Parathyroid adenoma (tissue), 2 donors: ENCODE data around the gene GLI3.

Experiments used
- H2AFZ ChIP-seq: fragments of 300-600 bp; sonication (generic); one replicate; pipeline ENCODE4 v1.7.0; 2017; ENCODE audit warnings: antibody characterized with exemption, mild to moderate bottlenecking
- H3K27ac ChIP-seq: fragments of 300-600 bp; sonication (generic); one replicate; pipeline ENCODE4 v1.7.0; 2017
- H3K27me3 ChIP-seq: fragments of 300-600 bp; sonication (generic); one replicate; pipeline ENCODE4 v1.7.0; 2017; ENCODE audit warnings: low read length; ENCODE audit not compliant: control insufficient read depth, insufficient read depth
- H3K36me3 ChIP-seq: fragments of 300-600 bp; sonication (generic); one replicate; pipeline ENCODE4 v1.7.0; 2017; ENCODE audit warnings: low read length; ENCODE audit not compliant: control insufficient read depth, insufficient read depth
- H3K4me1 ChIP-seq: fragments of 300-600 bp; sonication (generic); one replicate; pipeline ENCODE4 v1.7.0; 2017; ENCODE audit warnings: control low read depth
- H3K4me2 ChIP-seq: fragments of 300-600 bp; sonication (generic); one replicate; pipeline ENCODE4 v1.7.0; 2017; ENCODE audit warnings: low read length
- H3K4me3 ChIP-seq: fragments of 300-600 bp; sonication (generic); one replicate; pipeline ENCODE4 v1.7.0; 2017; ENCODE audit warnings: low read depth, low read length
- H3K79me2 ChIP-seq: fragments of 300-600 bp; sonication (generic); one replicate; pipeline ENCODE4 v1.7.0; 2017; ENCODE audit warnings: control low read depth
- H3K9ac ChIP-seq: fragments of 300-600 bp; sonication (generic); one replicate; pipeline ENCODE4 v1.7.0; 2017; ENCODE audit warnings: mild to moderate bottlenecking
- H3K9me3 ChIP-seq: fragments of 300-600 bp; sonication (generic); one replicate; pipeline ENCODE4 v1.7.0; 2017; ENCODE audit warnings: low read length; ENCODE audit not compliant: control insufficient read depth
- CTCF ChIP-seq: fragments of 300-600 bp; sonication (generic); IDR thresholded peaks from one replicate; pipeline ENCODE4 v1.7.0; 2017; ENCODE audit warnings: antibody characterized with exemption, mild to moderate bottlenecking
- donor health status: primary hyperparathyroidism.

Gene GLI3

GRCh38 chr7:41976411-41976810 lies 260.6 kb downstream of the GLI3 start:
- H3K9me3 ChIP-seq, result no peaks in the 10 kb centered on the region
- H3K27me3 ChIP-seq, result no peaks in the 10 kb centered on the region
- H3K36me3 ChIP-seq, result no peaks in the 10 kb centered on the region
- no peak overlapping the region for H3K4me3 ChIP-seq
- H3K4me2 ChIP-seq, result no peak overlapping the region
- no peaks in the 10 kb centered on the region for H3K79me2 ChIP-seq
- H3K27ac ChIP-seq, result no peak overlapping the region
- H3K9ac ChIP-seq, result no peak overlapping the region
- TF ChIP-seq CTCF, result no peak
- H2AFZ ChIP-seq, result no peak overlapping the region
- H3K4me1 ChIP-seq, result no peaks in the 10 kb centered on the region

GRCh38 chr7:41975849-41976248 lies 261.2 kb downstream of the GLI3 start:
- Histone ChIP-seq H3K36me3 (no peaks in the 10 kb centered on the region), H3K9ac (no peak overlapping the region), H2AFZ (no peak overlapping the region), H3K27ac (no peak overlapping the region), H3K27me3 (no peaks in the 10 kb centered on the region), H3K9me3 (no peaks in the 10 kb centered on the region), H3K4me1 (no peaks in the 10 kb centered on the region), H3K4me2 (no peak overlapping the region), H3K79me2 (no peaks in the 10 kb centered on the region), H3K4me3 (no peak overlapping the region)
- no peak for TF ChIP-seq CTCF

GRCh38 chr7:41974870-41975557 lies 262.0 kb downstream of the GLI3 start:
- no peak overlapping the region for H3K9ac ChIP-seq
- H3K79me2 ChIP-seq, result no peaks in the 10 kb centered on the region
- no peak for TF ChIP-seq CTCF
- H2AFZ ChIP-seq, result no peak overlapping the region
- H3K4me1 ChIP-seq, result no peaks in the 10 kb centered on the region
- H3K4me2 ChIP-seq, result no peak overlapping the region
- H3K36me3 ChIP-seq, result no peaks in the 10 kb centered on the region
- H3K27ac ChIP-seq, result no peak overlapping the region
- no peaks in the 10 kb centered on the region for H3K9me3 ChIP-seq
- no peak overlapping the region for H3K4me3 ChIP-seq
- no peaks in the 10 kb centered on the region for H3K27me3 ChIP-seq

GRCh38 chr7:41973202-41973730 lies 263.7 kb downstream of the GLI3 start:
- Histone ChIP-seq H3K79me2 (no peaks in the 10 kb centered on the region), H2AFZ (no peak overlapping the region), H3K4me2 (no peak overlapping the region), H3K27ac (no peak overlapping the region), H3K27me3 (no peaks in the 10 kb centered on the region), H3K4me1 (no peaks in the 10 kb centered on the region), H3K9ac (no peak overlapping the region), H3K9me3 (no peaks in the 10 kb centered on the region), H3K36me3 (no peaks in the 10 kb centered on the region), H3K4me3 (no peak overlapping the region)
- TF ChIP-seq CTCF, result no peak

- Histone ChIP-seq H3K9me3 (no peaks in the 10 kb centered on the region), H3K9ac (no peak overlapping the region)
- no peak for TF ChIP-seq CTCF
Measured at GRCh38 chr7:41972776-41973175, 264.2 kb downstream of the GLI3 start.

More at GRCh38 chr7:41972776-41973175, 264.2 kb downstream of the GLI3 start:
- H3K27ac ChIP-seq, result no peak overlapping the region
- H3K4me2 ChIP-seq, result no peak overlapping the region
- no peaks in the 10 kb centered on the region for H3K27me3 ChIP-seq
- H2AFZ ChIP-seq, result no peak overlapping the region
- no peak overlapping the region for H3K4me3 ChIP-seq
- H3K36me3 ChIP-seq, result no peaks in the 10 kb centered on the region
- no peaks in the 10 kb centered on the region for H3K4me1 ChIP-seq
- no peaks in the 10 kb centered on the region for H3K79me2 ChIP-seq
